Activated gamma-delta T cell (primary cell): ENCODE measurements around the gene ST3GAL2.
"Not testable (repeated sequence)": the region's sequence is repeated elsewhere in the genome, so short reads cannot be mapped to it uniquely, and the experiment has no call there.

Experiments used
- DNase-seq: peaks from one replicate; lab custom pipeline; 2025; lab: John Stamatoyannopoulos, UW

ST3GAL2 gene

DNA sequence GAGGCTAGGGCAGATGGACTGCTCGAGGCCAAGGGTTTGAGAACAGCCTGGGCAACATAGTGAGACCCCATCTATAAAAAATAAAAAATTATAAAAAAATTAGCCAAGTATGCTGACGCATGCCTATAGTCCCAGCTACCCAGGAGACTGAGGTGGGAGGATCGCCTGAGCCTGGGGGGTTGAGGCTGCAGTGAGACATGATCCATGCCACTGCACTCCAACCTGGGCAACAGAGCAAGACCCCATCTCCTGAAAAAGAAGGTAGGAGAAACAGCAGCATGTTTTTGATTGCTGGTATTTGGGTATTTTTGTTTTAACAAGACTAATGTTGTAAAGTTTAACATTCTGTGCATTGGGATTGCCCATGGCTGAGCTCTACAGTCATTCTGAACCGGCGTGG is 101.1 kb downstream of the ST3GAL2 start:
- DNase-seq, result no peak

DNA sequence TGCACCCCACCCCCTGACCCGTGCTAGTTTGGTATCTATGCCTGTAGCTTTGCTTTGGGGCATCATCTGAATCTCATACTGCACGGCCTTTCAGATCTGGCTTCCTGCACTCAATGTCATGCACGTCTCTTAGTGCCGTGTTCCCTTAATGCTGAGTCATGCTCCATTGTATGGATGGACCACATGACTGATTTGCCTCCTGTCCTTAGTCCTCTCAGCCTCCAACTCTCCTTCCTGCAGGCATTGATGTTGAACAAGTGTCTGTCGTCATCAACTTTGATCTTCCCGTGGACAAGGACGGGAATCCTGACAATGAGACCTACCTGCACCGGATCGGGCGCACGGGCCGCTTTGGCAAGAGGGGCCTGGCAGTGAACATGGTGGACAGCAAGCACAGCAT is 106.2 kb downstream of the ST3GAL2 start:
- DNase-seq, result not testable (repeated sequence)

- no peak for DNase-seq
These were observed 107.1 kb downstream of the ST3GAL2 start for GRCh38 chr16:70331588-70332358.

GRCh38 chr16:70331091-70331490 is 107.8 kb downstream of the ST3GAL2 start:
- no peak for DNase-seq
